ENCODE measurements around the gene C1orf105. TPM values are rescaled to one million over a fixed set of nuclear protein-coding genes. Genes with fewer than 3 reads are reported as not detected.

C1orf105 gene
- total and polyA plus RNA-seq, 2 of the 8 experiments (the other 6 are each of a cell fraction or from before 2014, with no cell fraction given): not detected

- CTCF ChIA-PET (ENCODE audit: partially characterized antibody): interaction anchor here (1.4 to 1.9 kb wide), 2 partner anchors 13 to 17 kb away, joined by 4 to 5 read pairs; no protein-coding TSS in a partner anchor
- 91% methylated on average over 1 of the region's 1 CpG; no CpG with 5 or more reads in 1 of the 2 experiments for WGBS, 2 experiments (ENCODE audit: extremely low coverage in 1 of 2, insufficient coverage in 1 of 2, insufficient read length in 1 of 2, insufficient replicate concordance in 2 of 2, low coverage in 1 of 2, low lambda C conversion rate in 2 of 2, missing lambda C conversion rate in 1 of 2)
- no peaks in the 10 kb centered on the region for H3K79me2 ChIP-seq (ENCODE audit: control insufficient read depth in 1 of 2, insufficient read depth in 2 of 2, low read length in 2 of 2)
These were observed 46.6 kb upstream of the C1orf105 start for GRCh38 chr1:172373864-172374263.

More at GRCh38 chr1:172373864-172374263, 46.6 kb upstream of the C1orf105 start:
- H3K79me1 ChIP-seq (ENCODE audit: low read depth, low read length): no peaks in the 10 kb centered on the region
- no peak overlapping the region for H4K91ac ChIP-seq (replicated peaks; ENCODE audit: insufficient read length, low read length)
- H3K14ac ChIP-seq (ENCODE audit: insufficient read length): no peak overlapping the region
- H2BK120ac ChIP-seq (replicated peaks; ENCODE audit: low read depth, low read length): no peak overlapping the region
- H3K9me3 ChIP-seq (ENCODE audit: insufficient read depth in 2 of 2, low read depth in 1 of 2, low read length in 1 of 2): no peaks in the 10 kb centered on the region
- H3K23ac ChIP-seq (ENCODE audit: insufficient read length): no peak overlapping the region
- H2AK5ac ChIP-seq (ENCODE audit: low read depth, low read length): no peak overlapping the region
- POLR2A ChIA-PET (ENCODE audit: partially characterized antibody): no interaction called here
- H2BK12ac ChIP-seq (ENCODE audit: low read depth, low read length): no peak overlapping the region
- no peak overlapping the region for H2BK15ac ChIP-seq (ENCODE audit: low read length)
- no peak overlapping the region for H2AFZ ChIP-seq (ENCODE audit: low read length)
- no peak overlapping the region for H4K8ac ChIP-seq (ENCODE audit: extremely low read depth, insufficient read depth, low read length)
- H3K4me1 ChIP-seq (replicated peaks in 1 of 4; ENCODE audit: control insufficient read depth in 3 of 4, insufficient read depth in 4 of 4, low read length in 3 of 4): no peaks in the 10 kb centered on the region
- no peak overlapping the region for H2BK5ac ChIP-seq (ENCODE audit: low read depth, low read length)
- DNase-seq (ENCODE audit: low read depth in 1 of 2, low spot score in 2 of 2) (no peak), FAIRE-seq (no peak)
- H3K56ac ChIP-seq (replicated peaks; ENCODE audit: insufficient read length, low read depth, low read length): no peak overlapping the region
- H3K27ac ChIP-seq (ENCODE audit: low read depth, low read length): no peak overlapping the region
- no peak overlapping the region for H3K18ac ChIP-seq (ENCODE audit: extremely low read depth, low read length)
- H3K27me3 ChIP-seq (replicated peaks in 1 of 4; ENCODE audit: control insufficient read depth in 3 of 4, extremely low read depth in 1 of 4, insufficient read depth in 3 of 4, low read length in 3 of 4): no peaks in the 10 kb centered on the region
- H3K4me3 ChIP-seq (ENCODE audit: extremely low read depth in 1 of 4, insufficient read depth in 2 of 4, low read depth in 3 of 4, low read length in 4 of 4): no peak overlapping the region
- no peak overlapping the region for H4K5ac ChIP-seq (ENCODE audit: insufficient read length, low read depth, low read length)
- TF ChIP-seq YY1 (IDR thresholded peaks at IDR 0.05; ENCODE audit: low read depth, low read length): no peak
- no peak for TF ChIP-seq HDAC2 (IDR thresholded peaks at IDR 0.05; ENCODE audit: borderline replicate concordance in 1 of 2, low read depth in 2 of 2, low read length in 2 of 2)
- no peak for TF ChIP-seq GTF2F1 (IDR thresholded peaks at IDR 0.05; ENCODE audit: borderline replicate concordance, low read depth, low read length)
- TF ChIP-seq KDM4A (IDR thresholded peaks at IDR 0.05; ENCODE audit: low read depth, low read length, severe bottlenecking): no peak
- TF ChIP-seq USF2 (IDR thresholded peaks at IDR 0.05; ENCODE audit: low read length): no peak
- no peak for TF ChIP-seq SP2 (IDR thresholded peaks at IDR 0.05; ENCODE audit: low read length)
- TF ChIP-seq HDAC6 (IDR thresholded peaks at IDR 0.05; ENCODE audit: low read depth, low read length): no peak
- TF ChIP-seq TBP (IDR thresholded peaks at IDR 0.05; ENCODE audit: low read depth, low read length): no peak
- no peak for TF ChIP-seq MAFK (IDR thresholded peaks at IDR 0.05; ENCODE audit: low read depth, low read length)
- TF ChIP-seq BCL11A (IDR thresholded peaks at IDR 0.05; ENCODE audit: low read depth in 2 of 2, low read length in 2 of 2): no peak
- no peak overlapping the region for H2BK20ac ChIP-seq (ENCODE audit: low read length)
- H3K4me2 ChIP-seq (ENCODE audit: insufficient read depth in 1 of 2, low read depth in 2 of 2, low read length in 2 of 2): no peak overlapping the region
- H3K9ac ChIP-seq (replicated peaks in 1 of 4; ENCODE audit: extremely low read depth in 1 of 4, low read depth in 3 of 4, low read length in 3 of 4): no peak overlapping the region
- no peaks in the 10 kb centered on the region for H3K23me2 ChIP-seq (ENCODE audit: low read depth, low read length)
- H3K4ac ChIP-seq (replicated peaks; ENCODE audit: insufficient read length, low read depth, low read length): no peak overlapping the region
- H3K36me3 ChIP-seq (ENCODE audit: control insufficient read depth in 2 of 4, insufficient read depth in 4 of 4, low read length in 3 of 4): no peaks in the 10 kb centered on the region
- no peaks in the 10 kb centered on the region for H4K20me1 ChIP-seq (replicated peaks in 1 of 2; ENCODE audit: control insufficient read depth in 1 of 2, insufficient read depth in 2 of 2, low read length in 2 of 2)
